Activated gamma-delta T cell treated with anti-CD3 and anti-CD28 coated beads, Interleukin-2, amount 50 U/mL, for 16 hours (primary cell): Measurements from ENCODE around the gene GALNT2.

ENCODE experiments used
- DNase-seq: peaks from one replicate; pipeline ENCODE4 v3.0.0-alpha.2; 2020; ENCODE audit warnings: low read depth

Gene GALNT2

DNA sequence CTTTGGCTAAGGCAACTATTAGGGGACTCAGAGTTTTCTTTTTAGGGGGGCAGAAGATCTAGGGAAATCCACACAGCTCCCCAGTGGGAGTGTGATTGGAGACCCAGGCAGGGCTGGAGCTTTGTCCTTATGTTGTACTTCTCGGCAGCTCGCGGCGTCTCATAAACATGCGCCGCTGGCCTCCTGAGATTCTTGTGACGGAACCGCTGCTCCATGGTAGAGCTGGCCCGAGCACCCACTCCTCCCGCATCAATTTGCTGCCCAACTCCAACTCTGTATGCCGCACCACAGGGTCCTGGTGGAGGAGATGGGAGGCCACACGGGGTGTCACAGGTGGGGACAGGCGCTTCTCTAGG is 143.9 kb downstream of the GALNT2 start:
- no peak for DNase-seq

DNA sequence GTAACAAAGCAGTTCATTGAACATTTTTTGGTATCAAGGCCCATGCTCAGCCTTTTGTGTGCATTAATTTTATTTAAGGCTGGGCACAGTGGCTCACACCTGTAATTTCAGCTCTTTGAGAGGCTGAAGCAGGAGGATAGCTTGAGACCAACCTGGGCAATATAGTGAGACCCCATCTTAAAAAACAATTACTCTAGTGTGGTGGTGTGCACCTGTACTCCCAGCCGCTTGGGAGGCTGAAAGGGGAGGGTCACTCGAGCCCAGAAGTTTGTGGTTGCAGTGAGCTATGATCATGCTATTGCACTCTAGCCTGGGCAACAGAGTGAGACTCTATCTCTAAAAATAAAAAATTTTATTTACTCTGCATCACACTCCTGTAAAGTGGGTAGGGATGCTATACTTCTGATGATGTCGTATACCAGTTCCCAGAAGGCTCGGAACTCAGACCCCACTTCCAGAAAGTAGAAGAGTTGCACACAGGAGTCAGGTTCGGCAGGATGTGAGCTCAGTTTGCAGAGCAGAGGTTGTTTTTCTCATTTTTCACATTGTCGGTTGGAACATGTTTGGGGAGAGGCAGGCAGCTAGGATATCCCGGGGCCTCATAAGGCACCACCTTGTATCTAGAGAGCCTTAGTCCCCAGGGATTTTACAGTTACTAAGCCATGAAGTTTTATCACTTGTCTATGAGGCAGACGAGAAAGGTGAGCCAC is 144.6 kb downstream of the GALNT2 start:
- no peak for DNase-seq

DNA sequence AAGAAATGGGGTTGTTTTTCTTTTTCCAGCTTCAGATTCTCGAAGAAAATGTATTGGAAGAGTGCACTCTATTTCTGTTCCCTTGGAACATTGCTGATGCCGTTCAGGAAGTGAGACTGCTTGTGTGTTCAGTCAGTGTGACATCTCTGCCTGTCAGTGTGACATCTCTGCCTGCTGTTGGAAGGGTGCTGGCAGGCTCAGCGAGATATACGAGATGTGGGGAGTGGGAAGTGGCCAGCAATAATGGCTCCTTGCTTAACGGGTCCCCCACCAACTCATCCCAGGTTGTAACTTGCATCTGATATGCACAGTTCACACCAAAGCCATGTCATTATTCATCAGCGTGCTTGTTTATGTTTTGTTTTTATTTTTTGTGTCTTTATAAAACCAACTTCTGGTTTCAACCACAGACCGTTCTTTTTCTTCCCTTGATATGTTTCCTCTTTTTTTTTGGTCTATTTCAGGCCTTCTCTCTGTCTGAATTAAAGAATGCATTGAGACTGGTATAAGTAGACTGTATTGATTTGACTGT is 145.4 kb downstream of the GALNT2 start:
- DNase-seq: no peak

DNA sequence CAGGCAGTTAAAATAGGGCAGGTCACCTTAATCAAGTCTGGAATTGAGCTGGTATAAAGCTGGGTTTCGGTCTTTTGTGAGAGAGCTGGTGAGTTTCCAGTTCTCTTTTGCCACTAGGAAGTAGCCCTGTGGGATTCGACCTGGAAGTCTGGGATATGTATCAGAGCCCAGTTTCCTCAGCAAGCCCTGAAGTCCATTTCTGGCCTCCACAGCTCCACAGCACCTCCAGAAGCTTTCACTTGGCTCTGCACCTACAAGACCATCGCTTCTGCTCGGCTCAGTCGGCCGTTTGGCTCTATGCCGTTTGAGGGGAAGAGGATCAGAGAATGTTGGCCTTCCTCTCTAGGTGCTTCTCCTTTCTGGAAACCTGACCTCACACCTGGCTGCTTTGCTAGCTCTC is 148.0 kb downstream of the GALNT2 start:
- no peak for DNase-seq

DNA sequence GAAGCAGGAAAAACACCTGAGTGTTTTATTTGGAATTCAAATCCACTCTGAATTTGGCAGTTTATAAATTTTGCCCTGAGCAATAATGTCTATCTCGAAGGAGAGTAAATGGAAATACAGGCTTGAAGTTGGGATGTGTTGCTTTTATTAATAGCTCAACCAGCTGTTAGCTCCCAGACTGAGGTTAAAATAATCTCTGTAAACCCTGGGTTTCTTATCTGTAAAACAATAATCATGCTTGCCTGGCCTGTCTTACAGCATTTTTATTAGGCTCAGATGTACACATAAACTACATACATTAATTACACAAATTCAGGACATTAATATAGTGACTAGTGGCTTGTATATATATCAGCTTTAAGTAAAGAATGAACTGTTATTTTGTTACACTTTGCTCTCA is 148.5 kb downstream of the GALNT2 start:
- no peak for DNase-seq

DNA sequence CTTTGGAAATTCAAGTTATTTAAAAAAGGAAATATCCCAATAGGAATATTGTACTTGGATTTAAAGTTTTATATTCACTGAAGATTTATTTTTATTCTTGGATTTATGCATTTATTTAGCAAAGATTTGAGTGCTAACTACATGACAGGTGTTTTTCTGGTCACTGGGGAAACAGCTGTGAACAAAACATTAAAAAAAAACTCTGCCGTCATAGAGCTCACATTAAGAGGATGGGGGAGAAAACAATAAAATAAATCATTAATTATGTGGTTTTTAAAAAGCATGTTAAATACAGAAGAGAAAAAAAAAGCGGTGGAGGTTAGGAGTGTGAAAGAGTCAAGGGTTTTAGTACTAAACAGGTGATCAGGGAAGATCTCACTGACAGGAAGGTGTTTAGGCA is 149.9 kb downstream of the GALNT2 start:
- DNase-seq: no peak

DNA sequence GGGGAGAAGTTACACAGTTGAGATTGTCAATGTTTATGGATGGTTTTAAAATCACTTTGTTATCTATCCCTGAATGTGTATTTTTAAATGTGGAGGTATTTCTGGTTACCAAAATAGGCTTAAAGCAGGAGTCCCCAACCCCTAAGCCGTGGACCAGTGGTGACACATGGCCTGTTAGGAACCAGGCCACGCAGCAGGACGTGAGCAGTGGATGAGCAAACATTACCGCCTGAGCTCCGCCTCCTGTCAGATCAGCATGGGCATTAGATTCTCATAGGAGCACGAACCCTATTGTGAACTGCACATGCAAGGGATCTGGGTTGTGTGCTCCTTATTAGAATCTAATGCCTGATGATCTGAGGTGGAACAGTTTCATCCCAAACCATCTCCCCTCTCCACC is 151.6 kb downstream of the GALNT2 start:
- DNase-seq: no peak

DNA sequence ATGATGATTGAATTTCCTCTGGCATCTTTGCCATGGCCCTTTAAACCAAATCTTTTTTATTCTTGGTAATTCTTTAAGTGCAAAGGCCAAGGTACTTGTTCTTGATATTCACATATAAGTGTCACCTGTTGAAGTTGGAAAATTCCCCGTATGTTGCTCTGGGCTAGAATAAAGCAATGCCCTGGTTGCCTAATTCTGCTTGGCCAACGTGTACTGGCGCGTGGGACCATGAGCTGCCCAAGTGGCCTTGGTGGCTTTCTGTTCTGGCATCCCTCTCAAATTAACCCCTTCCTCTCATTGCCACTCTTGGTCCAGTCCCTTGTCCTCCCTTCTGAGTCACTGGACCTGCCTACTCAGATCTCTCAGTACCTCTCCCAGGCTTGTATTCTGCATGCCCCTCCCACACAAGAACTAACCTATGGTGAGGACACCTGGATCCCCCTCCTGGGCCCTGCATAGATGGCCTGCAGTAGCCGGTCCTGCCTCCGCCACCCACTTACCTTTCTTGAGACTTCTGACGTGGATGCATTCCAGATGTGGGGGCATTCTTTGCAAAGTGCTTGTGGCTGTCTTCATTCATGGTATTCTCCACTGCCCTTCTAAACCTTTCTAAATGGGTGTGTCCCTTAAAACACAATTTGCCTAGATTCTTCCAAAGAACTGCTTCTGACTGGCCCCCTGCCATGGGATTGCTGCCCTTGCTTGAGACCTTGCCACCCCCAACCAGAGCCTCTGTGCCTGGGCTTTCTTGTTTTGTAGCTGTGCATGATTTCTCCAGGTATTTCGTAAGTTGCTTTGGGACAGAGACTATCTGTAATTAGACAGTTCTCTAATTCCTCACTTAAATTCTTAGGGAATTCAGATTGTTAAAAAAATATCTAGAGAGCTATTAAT is 152.4 kb downstream of the GALNT2 start:
- DNase-seq: no peak

DNA sequence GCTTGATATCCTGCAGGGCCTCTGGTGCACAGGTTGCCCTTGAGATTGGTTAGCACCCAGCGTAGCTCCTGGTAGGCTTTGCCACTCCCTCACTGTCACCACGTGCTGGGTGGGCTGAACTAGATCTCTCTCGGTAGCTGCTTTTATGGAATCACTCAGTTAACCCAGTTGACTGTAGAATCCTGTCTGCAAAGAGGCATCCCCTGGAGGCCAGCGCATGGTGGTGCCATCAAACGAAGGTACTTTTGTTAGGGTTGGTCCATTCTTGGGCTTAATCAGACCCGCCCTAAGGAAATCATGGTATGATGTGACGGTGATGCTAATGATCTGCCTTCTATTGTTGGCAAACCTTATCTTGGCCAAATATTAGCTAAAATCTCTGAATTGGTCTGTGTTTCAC is 153.4 kb downstream of the GALNT2 start:
- no peak for DNase-seq

DNA sequence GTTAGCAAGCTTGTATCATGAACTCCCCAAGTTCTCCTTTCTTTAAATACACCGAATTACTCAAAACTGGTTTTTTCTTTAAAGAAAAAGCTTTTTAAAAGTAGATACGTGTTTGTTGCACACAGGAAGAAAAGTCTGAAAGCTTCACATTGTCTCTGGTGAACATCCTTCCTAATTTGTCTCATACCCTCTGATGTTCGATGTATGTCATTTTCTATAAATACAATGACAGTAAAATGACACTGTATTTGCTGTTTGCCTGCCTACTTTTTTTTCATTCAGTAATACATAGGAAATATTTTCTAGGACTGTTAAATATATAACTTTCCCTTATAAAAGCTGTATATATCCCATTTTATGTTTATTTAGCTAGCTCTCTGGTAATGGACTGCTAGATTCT is 153.9 kb downstream of the GALNT2 start:
- DNase-seq: no peak

DNA sequence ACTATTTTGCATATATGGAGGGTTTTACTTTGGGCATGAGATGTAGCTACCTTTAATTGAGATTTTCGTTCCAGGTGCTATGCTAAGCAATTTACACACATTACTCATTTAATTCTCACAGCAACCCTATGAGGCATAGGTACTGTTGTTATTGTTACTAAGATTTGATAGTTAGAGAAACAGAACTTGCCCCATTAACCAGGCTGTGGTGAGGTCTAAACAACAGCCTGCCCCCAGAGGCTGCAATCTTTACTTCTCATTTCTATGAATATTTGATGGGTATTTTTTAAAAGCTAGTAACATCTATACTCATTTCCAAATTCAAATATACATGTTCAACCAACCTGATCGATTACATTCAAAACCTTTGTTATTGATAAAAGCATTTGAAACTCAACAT is 155.6 kb downstream of the GALNT2 start:
- no peak for DNase-seq

DNA sequence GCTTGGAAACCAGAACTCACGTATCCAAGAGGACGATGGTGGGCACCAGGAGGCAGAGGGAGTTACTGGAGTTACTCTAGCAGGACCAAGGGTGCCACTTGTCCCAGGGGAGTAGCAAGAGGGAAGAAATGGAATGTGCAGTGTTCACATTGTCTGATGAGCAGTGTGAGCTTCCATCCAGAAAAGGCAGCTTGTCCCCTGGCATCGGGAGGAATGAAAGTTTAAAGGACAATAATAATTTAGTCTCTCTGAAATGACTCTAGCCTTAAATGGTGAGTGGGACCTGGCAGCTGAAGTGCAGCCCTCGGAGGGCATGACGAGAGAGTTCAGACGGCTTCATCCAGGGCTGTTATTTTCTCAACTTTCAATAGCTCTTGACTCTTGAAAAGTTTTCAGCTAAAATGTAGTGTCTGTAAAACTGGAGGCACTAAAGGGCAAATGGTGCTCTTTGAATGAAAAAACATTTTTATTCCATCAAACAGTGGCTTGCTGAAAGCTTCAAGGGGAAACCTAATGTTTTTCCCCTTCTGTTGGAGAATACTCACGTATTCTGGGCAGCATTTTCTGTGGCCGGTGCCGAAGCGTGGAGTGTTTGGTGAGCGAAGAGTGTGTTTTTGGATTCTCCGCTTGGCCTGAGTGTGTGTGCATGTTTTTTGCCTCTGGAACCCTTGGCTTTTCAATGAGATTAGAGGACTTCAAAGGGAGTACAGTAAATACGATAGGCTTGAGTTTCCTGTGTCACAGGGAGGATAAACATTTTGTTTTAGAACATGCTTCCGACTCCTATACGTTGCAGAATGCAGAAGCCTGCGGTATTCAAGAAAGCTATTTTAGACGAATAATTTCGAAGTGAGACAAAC is 157.3 kb downstream of the GALNT2 start:
- DNase-seq: no peak

DNA sequence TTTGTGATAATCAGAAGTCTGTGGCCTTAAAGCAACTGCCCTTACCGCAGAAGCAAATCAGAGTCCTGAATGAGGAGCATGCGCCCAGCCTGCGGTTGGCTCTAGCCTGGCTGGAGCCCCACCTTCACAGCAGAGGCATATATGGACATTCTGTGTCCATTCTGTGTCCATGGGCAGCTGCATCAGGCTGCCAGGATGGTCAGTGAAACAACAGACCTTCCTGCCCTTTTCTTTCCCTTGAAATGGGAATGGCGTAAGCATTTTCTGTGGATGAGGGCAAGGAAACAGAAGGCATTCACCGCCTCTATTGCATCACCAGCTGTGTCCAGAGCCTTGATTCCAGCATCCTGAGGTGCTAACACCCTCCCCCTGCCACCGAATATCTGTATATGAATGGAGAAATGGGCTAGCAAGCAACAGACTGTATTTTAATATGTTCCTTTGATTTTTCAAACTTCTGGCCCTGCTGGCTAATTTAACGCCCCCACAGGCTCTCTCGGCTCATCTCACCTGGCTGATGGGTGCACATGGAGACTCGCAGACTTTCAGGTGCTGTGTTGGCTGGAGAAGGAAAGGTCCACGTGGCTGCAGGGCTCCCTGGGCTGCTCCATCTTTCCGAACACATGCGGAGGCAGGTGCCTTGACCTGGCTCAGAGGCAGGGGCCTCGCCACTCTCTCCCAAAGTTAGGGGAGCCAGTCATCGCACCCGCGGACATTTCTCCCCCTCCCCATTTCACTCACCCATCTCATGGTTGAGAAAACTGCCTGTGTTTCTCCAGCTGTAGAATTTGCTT is 159.2 kb downstream of the GALNT2 start:
- DNase-seq: no peak

DNA sequence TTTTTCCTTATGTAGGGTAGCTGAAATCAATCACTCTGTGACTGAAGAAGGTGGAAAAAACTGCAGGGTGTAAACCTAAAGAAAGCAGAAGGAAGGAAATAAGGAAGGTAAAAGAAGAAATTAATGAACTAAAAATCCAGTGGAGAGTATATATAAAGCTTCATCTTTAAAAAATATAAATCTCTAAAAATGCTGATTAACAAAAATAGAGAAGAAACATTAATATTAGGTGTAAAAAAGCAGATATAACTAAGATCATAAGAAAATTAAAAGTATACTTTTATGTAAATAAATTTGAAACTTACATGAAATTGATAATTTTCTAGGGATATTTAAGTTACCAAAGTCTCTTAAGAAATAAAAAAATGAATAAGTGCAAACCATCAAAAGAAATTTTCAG is 159.8 kb downstream of the GALNT2 start:
- no peak for DNase-seq

DNA sequence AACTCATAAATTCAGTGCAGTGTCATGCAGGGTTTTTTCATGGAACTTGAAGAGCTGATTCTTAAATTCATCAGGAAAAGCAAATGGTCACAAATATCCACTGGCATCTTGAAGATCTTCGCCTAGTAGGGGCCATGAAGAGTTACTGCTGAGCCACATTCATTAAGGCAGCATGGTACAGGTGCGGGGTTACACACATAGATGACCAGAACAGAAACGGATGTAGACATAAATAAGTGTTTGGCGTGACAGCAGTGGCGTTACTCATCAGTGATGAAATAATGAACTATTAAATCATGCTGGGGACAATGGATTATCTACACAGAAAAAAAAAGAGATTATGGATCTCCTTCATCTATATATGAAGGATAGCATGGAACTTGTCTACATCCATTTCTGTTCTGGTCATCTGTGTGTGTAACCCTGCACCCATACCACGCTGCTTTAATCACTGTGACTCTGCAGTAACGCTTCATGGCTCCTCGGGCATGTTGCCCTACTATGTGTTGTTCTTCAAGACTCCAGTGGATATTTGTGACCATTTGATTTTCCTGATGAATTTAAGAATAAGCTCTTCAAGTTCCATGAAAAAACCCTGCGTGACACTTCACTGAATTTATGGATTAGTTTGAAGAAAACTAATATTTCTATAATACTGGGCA is 161.3 kb downstream of the GALNT2 start:
- DNase-seq: no peak

DNA sequence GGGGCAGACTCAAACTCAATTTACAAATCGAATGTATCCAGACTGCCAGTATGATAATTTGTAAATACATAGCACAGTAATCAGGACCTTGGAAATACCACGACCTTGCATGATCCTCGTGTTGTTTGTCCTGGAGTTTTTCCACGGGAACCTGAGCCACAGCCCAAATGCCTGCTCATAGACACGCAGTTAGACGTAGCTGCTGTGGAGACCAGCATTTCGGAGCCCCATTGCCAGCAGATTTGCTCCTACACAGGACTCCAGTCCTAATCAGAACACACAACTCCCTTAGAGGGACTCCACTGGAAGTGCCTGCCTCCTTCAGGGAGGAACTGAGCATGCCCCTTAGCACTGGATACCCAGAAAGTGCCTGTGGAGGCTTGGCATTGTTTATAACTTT is 163.2 kb downstream of the GALNT2 start:
- DNase-seq: no peak

DNA sequence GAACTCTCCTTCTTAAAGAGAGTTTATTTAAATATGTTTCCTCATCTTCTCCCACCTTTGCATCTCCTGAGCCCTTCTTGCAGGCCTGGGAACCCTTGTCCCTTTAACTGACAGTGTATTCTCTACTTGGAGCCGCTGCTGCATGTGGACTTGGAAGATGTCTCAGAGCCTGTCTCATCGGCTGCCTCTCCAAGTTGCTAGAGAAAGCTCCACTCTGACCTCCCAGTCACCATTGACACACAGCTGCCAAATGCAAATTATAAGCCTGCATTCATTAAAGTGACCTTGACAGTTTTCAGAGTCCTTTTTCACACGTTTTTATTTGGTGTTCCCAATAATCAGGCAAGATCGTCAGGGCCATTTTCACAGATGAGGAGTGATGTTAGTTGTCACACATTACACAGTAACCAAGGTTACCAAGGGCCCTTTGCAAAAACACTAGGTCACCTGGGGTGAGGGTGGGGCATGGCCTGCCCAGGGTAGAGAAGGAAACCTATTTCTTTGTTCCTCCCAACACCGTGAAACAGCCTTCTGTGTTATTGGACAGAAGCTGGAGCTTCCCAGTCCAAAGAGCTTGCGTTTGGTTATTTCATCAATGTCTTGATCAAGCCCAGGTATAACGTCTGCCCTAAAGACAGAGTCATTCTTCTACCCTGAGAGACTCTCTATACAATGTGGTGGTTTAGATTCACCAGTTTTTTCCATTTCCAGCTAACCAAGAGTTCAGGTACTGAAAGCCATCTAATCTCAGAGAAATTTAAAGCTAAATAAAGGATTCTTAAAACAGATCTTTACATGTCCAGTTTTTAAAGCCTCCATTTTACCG is 164.1 kb downstream of the GALNT2 start:
- no peak for DNase-seq

DNA sequence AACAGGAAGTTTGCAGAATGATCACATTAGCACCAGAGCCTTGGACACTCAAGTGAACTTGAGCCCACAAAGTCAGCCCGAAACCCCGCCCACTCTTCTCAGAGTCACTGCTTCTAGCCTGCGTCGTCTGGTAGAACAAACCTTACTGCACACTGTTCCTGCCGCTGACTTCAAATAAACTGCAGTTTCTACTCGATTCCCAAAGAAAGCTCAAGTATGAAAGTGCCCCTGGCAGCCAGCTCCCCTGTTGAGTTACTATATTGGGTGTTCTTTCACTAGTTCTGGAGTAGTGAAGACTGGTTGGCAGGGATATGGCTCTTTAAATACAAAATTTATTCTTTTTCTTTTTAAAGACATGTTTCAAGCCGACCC is 164.7 kb downstream of the GALNT2 start:
- no peak for DNase-seq

DNA sequence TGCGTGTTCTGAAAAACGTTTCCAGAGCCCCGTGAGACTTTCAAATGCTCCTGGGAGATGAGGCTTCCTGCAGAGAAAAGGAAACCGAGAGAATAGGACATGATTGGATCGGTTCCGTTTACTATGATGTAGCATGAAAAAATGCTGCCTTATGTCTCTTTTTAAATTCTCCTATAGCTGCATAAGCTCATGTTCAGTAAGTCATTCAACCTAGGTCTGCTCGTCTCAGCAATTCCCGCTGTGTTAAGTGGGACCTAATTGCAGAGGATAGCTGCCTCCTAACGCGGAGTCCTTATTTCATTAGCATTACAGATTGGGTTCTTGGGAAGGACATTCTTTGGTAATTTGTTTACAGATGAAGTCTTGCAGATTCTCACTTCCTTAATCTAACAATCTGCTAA is 165.3 kb downstream of the GALNT2 start:
- no peak for DNase-seq

DNA sequence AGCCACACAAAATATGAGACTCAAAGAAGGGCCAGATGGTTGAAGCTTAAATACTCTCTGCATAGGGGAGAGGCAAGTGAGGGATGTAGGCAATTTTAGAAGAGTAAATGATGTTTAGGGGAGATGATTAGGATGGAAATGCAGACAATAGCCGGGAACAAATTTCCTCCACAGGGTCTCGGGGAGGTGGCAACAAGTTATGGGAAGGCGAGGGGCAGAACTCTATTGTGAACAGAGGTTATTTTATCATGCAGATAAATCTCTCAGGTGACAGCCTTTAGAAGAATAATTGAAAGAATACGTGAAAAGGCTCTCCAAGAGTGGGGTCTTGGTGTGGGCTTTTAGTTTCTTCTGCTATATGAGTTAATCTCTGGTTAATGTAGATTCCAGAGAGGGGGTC is 166.7 kb downstream of the GALNT2 start:
- no peak for DNase-seq
